Amniotic stem cell (primary cell): ENCODE data around the gene INTS15.
A peak's percentile ranks its signal among the peaks of the same experiment; 100 is the strongest.
"Not testable (repeated sequence)": the region's sequence is repeated elsewhere in the genome, so short reads cannot be mapped to it uniquely, and the experiment has no call there.

Source experiments
- DNase-seq: peaks from one replicate; lab custom pipeline; 2025; lab: John Stamatoyannopoulos, UW

INTS15 gene

GRCh38 chr7:6577369-6578113 is 12.3 kb upstream of the INTS15 start, which contains the start of gene ZDHHC4:
ZDHHC4 (plus strand) TSS chr7:6577454; CDS start chr7:6580562, 3,108 bp downstream.
- DNase-seq = peak; percentile 51

GRCh38 chr7:6578114-6579084 is 11.4 kb upstream of the INTS15 start:
- no peak for DNase-seq

- no peak for DNase-seq
Measured at GRCh38 chr7:6579446-6579845, 10.4 kb upstream of the INTS15 start.

- DNase-seq = not testable (repeated sequence)
Measured at GRCh38 chr7:6585746-6586432, 3.9 kb upstream of the INTS15 start.

- DNase-seq = no peak
Measured at GRCh38 chr7:6588566-6588965, 1.3 kb upstream of the INTS15 start.

GRCh38 chr7:6589151-6589828 is 531 bp upstream of the INTS15 start:
- DNase-seq = no peak

- DNase-seq = no peak
Measured at GRCh38 chr7:6590645-6591110, 857 bp downstream of the INTS15 start.

GRCh38 chr7:6600093-6600492 is 10.3 kb downstream of the INTS15 start:
- DNase-seq = no peak

GRCh38 chr7:6604458-6604857 is 14.6 kb downstream of the INTS15 start:
- DNase-seq = no peak

- DNase-seq = no peak
Measured at GRCh38 chr7:6606866-6607583, 17.2 kb downstream of the INTS15 start.

GRCh38 chr7:6607651-6608051 is 17.8 kb downstream of the INTS15 start:
- DNase-seq = no peak

GRCh38 chr7:6608081-6608480 is 18.3 kb downstream of the INTS15 start:
- no peak for DNase-seq

- DNase-seq = no peak
Measured at GRCh38 chr7:6608794-6609193, 19.0 kb downstream of the INTS15 start.

- no peak for DNase-seq
Measured at GRCh38 chr7:6612819-6613218, 23.0 kb downstream of the INTS15 start.

GRCh38 chr7:6613706-6614105 is 23.9 kb downstream of the INTS15 start:
- no peak for DNase-seq

GRCh38 chr7:6614953-6615722 is 25.3 kb downstream of the INTS15 start, which contains the start of gene ZNF853:
ZNF853 (plus strand) TSS chr7:6615610; CDS start chr7:6616175, 565 bp downstream.
- no peak for DNase-seq

- DNase-seq = no peak
Measured at GRCh38 chr7:6615723-6616555, 26.1 kb downstream of the INTS15 start.

- no peak for DNase-seq
Measured at GRCh38 chr7:6616854-6617643, 27.2 kb downstream of the INTS15 start.
